Gastroesophageal sphincter (tissue), 3 donors: ENCODE data around the gene C17orf67.

Experiments used
- EP300 ChIP-seq: sonication (generic); formaldehyde crosslinking; IDR thresholded peaks from one replicate; pipeline ENCODE4 v1.6.1; 2017; ENCODE audit warnings: antibody characterized with exemption, mild to moderate bottlenecking
- POLR2A ChIP-seq, 2 donors: fragments of 450-650 bp; IDR thresholded peaks; one replicate each; pipeline ENCODE4 v1.6.1; 2017; ENCODE audit warnings: antibody characterized with exemption in 2 of 2, mild to moderate bottlenecking in 2 of 2, moderate library complexity in 1 of 2
- POLR2AphosphoS5 ChIP-seq: sonication (generic); formaldehyde crosslinking; IDR thresholded peaks from one replicate; pipeline ENCODE4 v1.6.1; 2017; ENCODE audit warnings: antibody characterized with exemption
- TF ChIP-seq, protein P1 (sequence below), 4 experiments: fragments of 200-600 bp in 2 of 4; fragments of 450-650 bp in 2 of 4; sonication (generic) in 1 of 4; IDR thresholded peaks; one replicate each; pipeline ENCODE4 v1.5.1; 2017 to 2019; ENCODE audit warnings: antibody characterized with exemption in 4 of 4, mild to moderate bottlenecking in 2 of 4, moderate library complexity in 2 of 4

DNA sequence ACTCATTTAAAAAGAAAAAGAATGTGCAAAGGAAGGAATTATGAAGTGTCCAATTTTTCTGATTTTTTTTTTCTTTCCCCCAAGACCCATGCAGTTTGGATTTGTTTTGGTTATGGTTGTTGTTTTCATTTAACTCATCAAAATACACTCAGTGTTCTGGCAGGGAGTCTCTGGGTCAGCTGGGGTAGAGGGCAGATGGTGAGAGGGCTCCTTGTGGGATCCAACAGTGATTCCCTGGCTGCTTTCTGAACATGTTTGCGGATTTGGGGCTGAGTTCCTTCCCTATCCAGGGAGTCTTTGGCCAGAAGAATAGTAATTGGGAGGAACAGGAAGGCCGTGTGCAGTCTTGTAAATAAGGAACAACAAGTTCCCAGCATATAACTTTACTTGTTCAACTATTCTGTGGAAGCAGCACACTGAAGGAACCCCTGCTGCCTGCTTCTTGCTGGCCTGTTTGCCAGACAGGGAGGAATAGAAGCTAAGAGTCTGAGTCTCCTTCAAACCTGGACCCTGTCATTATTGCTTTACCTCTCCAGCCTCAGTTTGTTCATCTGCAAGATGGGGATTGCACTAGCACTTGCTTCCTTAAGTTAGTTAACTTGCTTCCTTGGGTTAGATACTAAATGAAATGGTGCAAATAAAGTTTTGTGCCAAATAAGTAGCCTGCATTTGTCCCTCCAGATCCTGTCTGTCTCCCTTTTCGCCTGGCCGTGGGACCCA lies 32.1 kb downstream of the C17orf67 start:
- TF ChIP-seq, protein P1, sequence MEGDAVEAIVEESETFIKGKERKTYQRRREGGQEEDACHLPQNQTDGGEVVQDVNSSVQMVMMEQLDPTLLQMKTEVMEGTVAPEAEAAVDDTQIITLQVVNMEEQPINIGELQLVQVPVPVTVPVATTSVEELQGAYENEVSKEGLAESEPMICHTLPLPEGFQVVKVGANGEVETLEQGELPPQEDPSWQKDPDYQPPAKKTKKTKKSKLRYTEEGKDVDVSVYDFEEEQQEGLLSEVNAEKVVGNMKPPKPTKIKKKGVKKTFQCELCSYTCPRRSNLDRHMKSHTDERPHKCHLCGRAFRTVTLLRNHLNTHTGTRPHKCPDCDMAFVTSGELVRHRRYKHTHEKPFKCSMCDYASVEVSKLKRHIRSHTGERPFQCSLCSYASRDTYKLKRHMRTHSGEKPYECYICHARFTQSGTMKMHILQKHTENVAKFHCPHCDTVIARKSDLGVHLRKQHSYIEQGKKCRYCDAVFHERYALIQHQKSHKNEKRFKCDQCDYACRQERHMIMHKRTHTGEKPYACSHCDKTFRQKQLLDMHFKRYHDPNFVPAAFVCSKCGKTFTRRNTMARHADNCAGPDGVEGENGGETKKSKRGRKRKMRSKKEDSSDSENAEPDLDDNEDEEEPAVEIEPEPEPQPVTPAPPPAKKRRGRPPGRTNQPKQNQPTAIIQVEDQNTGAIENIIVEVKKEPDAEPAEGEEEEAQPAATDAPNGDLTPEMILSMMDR (IDR thresholded peaks at IDR 0.05), result no peak
- TF ChIP-seq POLR2A (IDR thresholded peaks at IDR 0.05) (no peak), EP300 (no peak), POLR2AphosphoS5 (no peak)
